Gastroesophageal sphincter (tissue), 4 donors: Measurements from ENCODE around the gene SAMD4A. TPM values are rescaled to one million over a fixed set of nuclear protein-coding genes. Genes with fewer than 3 reads are reported as not detected.

Experiments
- ATAC-seq: fragments of 150-250 bp; one replicate; pipeline ENCODE4 v1.9.1; 2016; ENCODE audit warnings: mild to moderate bottlenecking, moderate library complexity
- H3K27ac ChIP-seq, 4 donors: fragments of 200-600 bp; sonication (generic) in 3 of 4; 1 replicate in 3 of 4; 2 replicates in 1 of 4; pipeline ENCODE4 v1.5.1; 2016 to 2019
- H3K27me3 ChIP-seq: fragments of 200-600 bp; sonication (generic); one replicate; pipeline ENCODE4 v1.5.1; 2019
- H3K36me3 ChIP-seq, 2 donors: fragments of 200-600 bp; sonication (generic); one replicate each; pipeline ENCODE4 v1.5.1; 2019; ENCODE audit warnings: control low read depth in 1 of 2
- H3K4me1 ChIP-seq, 3 donors: fragments of 200-600 bp; sonication (generic); 1 replicate in 2 of 3; 2 replicates in 1 of 3; pipeline ENCODE4 v1.5.1; 2016 to 2019; ENCODE audit warnings: control low read depth in 2 of 3
- H3K4me3 ChIP-seq, 2 donors: fragments of 200-600 bp; sonication (generic); one replicate each; pipeline ENCODE4 v1.5.1; 2019; ENCODE audit warnings: mild to moderate bottlenecking in 1 of 2, moderate library complexity in 1 of 2
- H3K9me3 ChIP-seq, 3 donors: fragments of 200-600 bp; sonication (generic); one replicate each; pipeline ENCODE4 v1.5.1; 2017 to 2019; ENCODE audit warnings: control low read depth in 2 of 3
- CTCF ChIP-seq, 4 experiments: fragments of 200-600 bp in 2 of 4; fragments of 450-650 bp in 2 of 4; sonication (generic) in 1 of 4; IDR thresholded peaks; one replicate each; pipeline ENCODE4 v1.5.1; 2017 to 2019; ENCODE audit warnings: antibody characterized with exemption in 4 of 4, mild to moderate bottlenecking in 2 of 4, moderate library complexity in 2 of 4
- EP300 ChIP-seq: sonication (generic); formaldehyde crosslinking; IDR thresholded peaks from one replicate; pipeline ENCODE4 v1.6.1; 2017; ENCODE audit warnings: antibody characterized with exemption, mild to moderate bottlenecking
- POLR2A ChIP-seq, 2 donors: fragments of 450-650 bp; IDR thresholded peaks; one replicate each; pipeline ENCODE4 v1.6.1; 2017; ENCODE audit warnings: antibody characterized with exemption in 2 of 2, mild to moderate bottlenecking in 2 of 2, moderate library complexity in 1 of 2
- POLR2AphosphoS5 ChIP-seq: sonication (generic); formaldehyde crosslinking; IDR thresholded peaks from one replicate; pipeline ENCODE4 v1.6.1; 2017; ENCODE audit warnings: antibody characterized with exemption
- WGBS, 2 donors: methylation state at CpG; one replicate each; pipeline ENCODE4 v1.1.5; 2018; ENCODE audit warnings: low coverage in 1 of 2; 5-methylcytosine and 5-hydroxymethylcytosine counted together
- total RNA-seq, 4 donors: library from RNA; depleted of rRNA; stranded (reverse); fragments of >200 nt; gene quantifications; one replicate each; pipeline ENCODE4 v1.1.0, GENCODE V29; 2016

The SAMD4A gene
- total RNA-seq, 4 donors from 2014 or later: 65.2 to 163 (median 89.7) TPM

GRCh38 chr14:54693761-54694160 lies 126.8 kb downstream of the SAMD4A start:
- no peak for TF ChIP-seq POLR2A (IDR thresholded peaks at IDR 0.05)
- no peak for TF ChIP-seq CTCF (IDR thresholded peaks at IDR 0.05)
- no peak for TF ChIP-seq EP300
- TF ChIP-seq POLR2AphosphoS5: no peak
- no peak for ATAC-seq
- no peaks in the 10 kb centered on the region for H3K36me3 ChIP-seq
- no peak overlapping the region for H3K4me3 ChIP-seq
- no peaks in the 10 kb centered on the region for H3K27me3 ChIP-seq
- WGBS, 2 donors: 84 to 100% methylated on average over 1 to 4 of the region's 4 CpGs
- H3K4me1 ChIP-seq: peaks cover 0 to 52% (median 12%) of the 10 kb centered on the region in 3 donors
- H3K9me3 ChIP-seq: no peaks in the 10 kb centered on the region
- no peak overlapping the region for H3K27ac ChIP-seq

- ATAC-seq: no peak
- no peaks in the 10 kb centered on the region for H3K36me3 ChIP-seq
- WGBS, 2 donors: no CpG with 5 or more reads among the region's 1 CpG
- no peak for TF ChIP-seq CTCF (IDR thresholded peaks at IDR 0.05)
- no peak for TF ChIP-seq POLR2A (IDR thresholded peaks at IDR 0.05)
- no peak for TF ChIP-seq POLR2AphosphoS5
- TF ChIP-seq EP300: no peak
- H3K4me1 ChIP-seq: peaks cover 0 to 66% (median 15%) of the 10 kb centered on the region in 3 donors
- peak overlapping the region in 2 of 4 donors; percentile 20 to 24 for H3K27ac ChIP-seq
- no peak overlapping the region for H3K4me3 ChIP-seq
- no peaks in the 10 kb centered on the region for H3K9me3 ChIP-seq
- H3K27me3 ChIP-seq: no peaks in the 10 kb centered on the region
Observed at GRCh38 chr14:54695196-54695595, 128.3 kb downstream of the SAMD4A start.

- Histone ChIP-seq H3K9me3 (no peaks in the 10 kb centered on the region), H3K36me3 (no peaks in the 10 kb centered on the region), H3K4me3 (no peak overlapping the region), H3K4me1 (peaks cover 0 to 54% (median 11%) of the 10 kb centered on the region in 3 donors), H3K27me3 (no peaks in the 10 kb centered on the region), H3K27ac (peak overlapping the region in 3 of 4 donors; percentile 42 to 86 (median 75))
- 67% methylated on average over 5 of the region's 5 CpGs; no CpG with 5 or more reads in 1 of the 2 donors for WGBS, 2 donors
- TF ChIP-seq POLR2AphosphoS5 (no peak), EP300 (no peak), POLR2A (IDR thresholded peaks at IDR 0.05) (no peak), CTCF (IDR thresholded peaks at IDR 0.05) (no peak)
- no peak for ATAC-seq
Observed at GRCh38 chr14:54697001-54697400, 130.1 kb downstream of the SAMD4A start.

GRCh38 chr14:54697803-54698202 lies 130.9 kb downstream of the SAMD4A start:
- Histone ChIP-seq H3K4me1 (peaks cover 0 to 46% (median 11%) of the 10 kb centered on the region in 3 donors), H3K9me3 (no peaks in the 10 kb centered on the region), H3K4me3 (no peak overlapping the region), H3K36me3 (peaks cover 0 to 8% of the 10 kb centered on the region in 2 donors), H3K27ac (peak overlapping the region in 3 of 4 donors; percentile 42 to 86 (median 75)), H3K27me3 (no peaks in the 10 kb centered on the region)
- TF ChIP-seq CTCF (IDR thresholded peaks at IDR 0.05): no peak
- TF ChIP-seq EP300: no peak
- no peak for TF ChIP-seq POLR2AphosphoS5
- TF ChIP-seq POLR2A (IDR thresholded peaks at IDR 0.05): no peak
- ATAC-seq: no peak
- WGBS, 2 donors: 89 to 100% methylated on average over 1 to 4 of the region's 4 CpGs

- no peak for ATAC-seq
Observed at GRCh38 chr14:54698501-54698900, 131.6 kb downstream of the SAMD4A start.

More at GRCh38 chr14:54698501-54698900, 131.6 kb downstream of the SAMD4A start:
- peaks cover 0 to 50% (median 11%) of the 10 kb centered on the region in 3 donors for H3K4me1 ChIP-seq
- no peak for TF ChIP-seq CTCF (IDR thresholded peaks at IDR 0.05)
- no peaks in the 10 kb centered on the region for H3K9me3 ChIP-seq
- peak overlapping the region; percentile 35 to 86 (median 69) for H3K27ac ChIP-seq
- no peaks in the 10 kb centered on the region for H3K27me3 ChIP-seq
- H3K4me3 ChIP-seq: no peak overlapping the region
- H3K36me3 ChIP-seq: peaks cover 0 to 12% of the 10 kb centered on the region in 2 donors
- WGBS, 2 donors: 33 to 74% methylated on average over 4 to 5 of the region's 6 CpGs
